H9 (cell line): ENCODE results near the gene APOLD1. TPM values are rescaled to one million over a fixed set of nuclear protein-coding genes. Genes with fewer than 3 reads are reported as not detected.

Experiments used
- DNase-seq: peaks from one replicate; pipeline ENCODE4 v3.0.0-alpha.2; 2017
- H2AFZ ChIP-seq: one replicate; pipeline ENCODE4 v1.6.1; 2013; ENCODE audit warnings: mild to moderate bottlenecking, low read length, control low read depth, moderate library complexity
- H2AK5ac ChIP-seq: 2 replicates; pipeline ENCODE4 v1.6.1; 2013; ENCODE audit warnings: low read length, control low read depth, mixed read lengths; ENCODE audit not compliant: insufficient read length
- H2BK120ac ChIP-seq: one replicate; pipeline ENCODE4 v1.6.1; 2013; ENCODE audit warnings: low read depth, mild to moderate bottlenecking, low read length, control low read depth, inconsistent platforms; ENCODE audit not compliant: poor library complexity, severe bottlenecking
- H2BK12ac ChIP-seq: 2 replicates; pipeline ENCODE4 v1.6.1; 2013; ENCODE audit warnings: low read length, control low read depth, mixed read lengths, low read depth; ENCODE audit not compliant: insufficient read length
- H2BK15ac ChIP-seq: 2 replicates; pipeline ENCODE4 v1.6.1; 2013; ENCODE audit warnings: low read depth, low read length, control low read depth
- H2BK20ac ChIP-seq: one replicate; pipeline ENCODE4 v1.6.1; 2013; ENCODE audit warnings: low read depth, mild to moderate bottlenecking, low read length, control low read depth, inconsistent platforms; ENCODE audit not compliant: poor library complexity, severe bottlenecking
- H2BK5ac ChIP-seq: 2 replicates; pipeline ENCODE4 v1.6.1; 2013; ENCODE audit warnings: low read length, control low read depth, mixed read lengths; ENCODE audit not compliant: insufficient read length
- H3K14ac ChIP-seq: 2 replicates; pipeline ENCODE4 v1.6.1; 2013; ENCODE audit warnings: low read length, control low read depth; ENCODE audit not compliant: insufficient read depth
- H3K18ac ChIP-seq: 2 replicates; pipeline ENCODE4 v1.6.1; 2013; ENCODE audit warnings: low read depth, mild to moderate bottlenecking, mixed read lengths, low read length, control low read depth; ENCODE audit not compliant: insufficient read length
- H3K23ac ChIP-seq: 2 replicates; pipeline ENCODE4 v1.6.1; 2013; ENCODE audit warnings: low read length, control low read depth, mixed read lengths, low read depth; ENCODE audit not compliant: insufficient read length
- H3K23me2 ChIP-seq: 2 replicates; pipeline ENCODE4 v1.6.1; 2013; ENCODE audit warnings: low read depth, mild to moderate bottlenecking, mixed read lengths, low read length, control low read depth; ENCODE audit not compliant: insufficient read length, poor library complexity, severe bottlenecking
- H3K27ac ChIP-seq: 2 replicates; pipeline ENCODE4 v1.5.1; 2013; ENCODE audit warnings: low read length, control low read depth, mixed read lengths, low read depth; ENCODE audit not compliant: insufficient read length
- H3K27me3 ChIP-seq: 2 replicates; pipeline ENCODE4 v1.6.1; 2013; ENCODE audit warnings: low read length, control low read depth, inconsistent platforms; ENCODE audit not compliant: insufficient read depth
- H3K4ac ChIP-seq: 2 replicates; pipeline ENCODE4 v1.6.1; 2013; ENCODE audit warnings: low read depth, mild to moderate bottlenecking, control low read depth, inconsistent platforms, low read length, moderate library complexity
- H3K4me1 ChIP-seq: 2 replicates; pipeline ENCODE4 v1.6.1; 2013; ENCODE audit warnings: low read length, control low read depth, inconsistent platforms; ENCODE audit not compliant: insufficient read depth
- H3K4me2 ChIP-seq: 2 replicates; pipeline ENCODE4 v1.6.1; 2013; ENCODE audit warnings: low read length, control low read depth, mixed read lengths; ENCODE audit not compliant: insufficient read length, insufficient read depth
- H3K56ac ChIP-seq: 2 replicates; pipeline ENCODE4 v1.6.1; 2013; ENCODE audit warnings: low read depth, mild to moderate bottlenecking, mixed read lengths, low read length, control low read depth; ENCODE audit not compliant: insufficient read length
- H3K79me1 ChIP-seq: 2 replicates; pipeline ENCODE4 v1.6.1; 2013; ENCODE audit warnings: low read depth, mild to moderate bottlenecking, moderate library complexity, low read length, control low read depth, inconsistent platforms; ENCODE audit not compliant: insufficient read depth, poor library complexity, severe bottlenecking
- H3K79me2 ChIP-seq: 2 replicates; pipeline ENCODE4 v1.6.1; 2013; ENCODE audit warnings: low read length, control low read depth, inconsistent platforms; ENCODE audit not compliant: insufficient read depth
- H3K9ac ChIP-seq: 2 replicates; pipeline ENCODE4 v1.6.1; 2013; ENCODE audit warnings: low read length, control low read depth, mixed read lengths; ENCODE audit not compliant: insufficient read length; ENCODE audit errors: extremely low read depth
- H3K9me3 ChIP-seq: one replicate; pipeline ENCODE4 v1.6.1; 2013; ENCODE audit warnings: low read depth, low read length, inconsistent platforms; ENCODE audit not compliant: control insufficient read depth
- H3T11ph ChIP-seq: one replicate; pipeline ENCODE4 v1.6.1; 2013; ENCODE audit warnings: mild to moderate bottlenecking, low read length, control low read depth, inconsistent platforms
- H4K20me1 ChIP-seq: one replicate; pipeline ENCODE4 v1.6.1; 2013; ENCODE audit not compliant: control insufficient read depth, insufficient read length, insufficient read depth
- H4K5ac ChIP-seq: 2 replicates; pipeline ENCODE4 v1.6.1; 2013; ENCODE audit warnings: low read depth, mild to moderate bottlenecking, mixed read lengths, low read length, control low read depth; ENCODE audit not compliant: insufficient read length
- H4K8ac ChIP-seq: replicated peaks from 2 replicates; pipeline ENCODE4 v1.6.1; 2013; ENCODE audit warnings: low read length, control low read depth, mixed read lengths, low read depth; ENCODE audit not compliant: insufficient read length
- H4K91ac ChIP-seq: 2 replicates; pipeline ENCODE4 v1.6.1; 2013; ENCODE audit warnings: low read depth, mild to moderate bottlenecking, moderate library complexity, mixed read lengths, low read length, control low read depth; ENCODE audit not compliant: insufficient read length
- H3K27ac Mint-ChIP-seq, 3 experiments: 2 replicates in 2 of 3; 3 replicates in 1 of 3; pipeline ENCODE4 v1.8.0; 2020 to 2021; ENCODE audit warnings: mixed read lengths in 3 of 3, mild to moderate bottlenecking in 1 of 3, moderate library complexity in 1 of 3
- H3K27me3 Mint-ChIP-seq: 2 replicates; pipeline ENCODE4 v1.8.0; 2021; ENCODE audit warnings: low read depth, mild to moderate bottlenecking, moderate library complexity, mixed read lengths
- H3K36me3 Mint-ChIP-seq, 3 experiments: 2 replicates in 2 of 3; 3 replicates in 1 of 3; pipeline ENCODE4 v1.8.0; 2020 to 2021; ENCODE audit warnings: low read depth in 3 of 3, mixed read lengths in 3 of 3; ENCODE audit not compliant: insufficient read depth in 1 of 3
- H3K4me1 Mint-ChIP-seq, 2 experiments: 2 replicates each; pipeline ENCODE4 v1.8.0; 2020; ENCODE audit warnings: mixed read lengths in 2 of 2
- H3K4me3 Mint-ChIP-seq, 2 experiments: 2 replicates in 1 of 2; 3 replicates in 1 of 2; pipeline ENCODE4 v1.8.0; 2020 to 2021; ENCODE audit warnings: mild to moderate bottlenecking in 2 of 2, mixed read lengths in 2 of 2, moderate library complexity in 1 of 2
- H3K9me3 Mint-ChIP-seq, 2 experiments: 2 replicates in 1 of 2; 3 replicates in 1 of 2; pipeline ENCODE4 v1.8.0; 2020; ENCODE audit warnings: mild to moderate bottlenecking in 2 of 2, mixed read lengths in 2 of 2, moderate library complexity in 1 of 2
- CTCF ChIP-seq: fragments of 200-600 bp; sonication (generic); conservative IDR thresholded peaks from 3 replicates; pipeline ENCODE4 v1.8.0; 2021; ENCODE audit warnings: antibody characterized with exemption, mild to moderate bottlenecking
- WGBS: extraction: QIAGEN DNeasy Blood & Tissue Kit; methylation state at CpG from one replicate; pipeline ENCODE4 v1.1.7; 2013; ENCODE audit warnings: missing lambda C conversion rate, low lambda C conversion rate, mixed read lengths; ENCODE audit not compliant: insufficient read length; ENCODE audit errors: extremely low coverage; 5-methylcytosine and 5-hydroxymethylcytosine counted together
- total RNA-seq: library from RNA; stranded (reverse); gene quantifications from 2 replicates; pipeline ENCODE4 v1.2.1, GENCODE V29; 2021

The APOLD1 gene
- total RNA-seq, 1 experiment from 2014 or later, result 0.48 TPM

GRCh38 chr12:12812174-12812573 lies 26.7 kb downstream of the APOLD1 start:
- H3K4me3 Mint-ChIP-seq, result no peak overlapping the region
- Histone ChIP-seq H4K8ac (no peak overlapping the region), H3K4me2 (no peak overlapping the region), H3K27ac (no peak overlapping the region), H3K56ac (no peak overlapping the region), H3K79me1 (peaks cover 6% of the 10 kb centered on the region), H3K4ac (no peak overlapping the region), H2BK5ac (no peak overlapping the region), H3K18ac (no peak overlapping the region), H2AK5ac (no peak overlapping the region), H3T11ph (no peak overlapping the region), H3K9me3 (no peaks in the 10 kb centered on the region), H4K20me1 (no peaks in the 10 kb centered on the region), H3K27me3 (no peaks in the 10 kb centered on the region), H3K79me2 (peaks cover 10% of the 10 kb centered on the region; the same call in 1 of the 2 replicates), H2BK120ac (no peak overlapping the region), H2BK12ac (no peak overlapping the region), H3K23me2 (peaks cover 3% of the 10 kb centered on the region), H3K23ac (no peak overlapping the region), H3K14ac (no peak overlapping the region), H2BK15ac (no peak overlapping the region), H4K5ac (no peak overlapping the region), H2AFZ (no peak overlapping the region), H3K4me1 (no peaks in the 10 kb centered on the region), H3K9ac (no peak overlapping the region), H4K91ac (no peak overlapping the region), H2BK20ac (no peak overlapping the region)
- TF ChIP-seq CTCF, result no peak; the same call in 2 of the 3 replicates
- peaks cover 8 to 21% (median 18%) of the 10 kb centered on the region in 3 experiments; a peak in 6 of 7 replicates for H3K36me3 Mint-ChIP-seq
- no peak for DNase-seq
- no peak overlapping the region for H3K27ac Mint-ChIP-seq
- peaks cover 17 to 30% of the 10 kb centered on the region in 2 experiments for H3K4me1 Mint-ChIP-seq
- WGBS, result no CpG with 5 or more reads among the region's 5 CpGs
- peaks cover 0 to 5% of the 10 kb centered on the region in 2 experiments; a peak in 1 of 5 replicates for H3K9me3 Mint-ChIP-seq
- H3K27me3 Mint-ChIP-seq, result no peaks in the 10 kb centered on the region
